CD14-positive monocyte (primary cell): ENCODE data around the gene POLD4. TPM values are rescaled to one million over a fixed set of nuclear protein-coding genes. Genes with fewer than 3 reads are reported as not detected.
"Not testable (repeated sequence)": the region's sequence is repeated elsewhere in the genome, so short reads cannot be mapped to it uniquely, and the experiment has no call there.

Experiments used
- DNase-seq, 3 donors: peaks; one replicate each; pipeline ENCODE4 v3.0.0-alpha.2; 2011 to 2022
- H2AFZ ChIP-seq: 2 replicates; pipeline ENCODE4 v1.6.0; 2012; ENCODE audit warnings: mild to moderate bottlenecking, low read depth, low read length, inconsistent platforms; ENCODE audit not compliant: insufficient read depth, poor library complexity, severe bottlenecking
- H3K27ac ChIP-seq, 2 donors: 1 replicate in 1 of 2; 2 replicates in 1 of 2; pipeline ENCODE4 v1.5.1; 2012 to 2013; ENCODE audit warnings: low read length in 2 of 2, control low read depth in 1 of 2, inconsistent platforms in 1 of 2, low read depth in 1 of 2, mild to moderate bottlenecking in 1 of 2
- H3K27me3 ChIP-seq, 2 donors: one replicate each; pipeline versions ENCODE4 v1.6.0 to v1.6.1; 2011 to 2013; ENCODE audit warnings: low read length in 2 of 2; ENCODE audit not compliant: control insufficient read depth in 2 of 2, insufficient read depth in 2 of 2
- H3K36me3 ChIP-seq, 2 donors: replicated peaks in 1 of 2; 1 replicate in 1 of 2; 2 replicates in 1 of 2; pipeline versions ENCODE4 v1.5.1 to v1.6.1; 2012 to 2013; ENCODE audit warnings: low read length in 2 of 2, control low read depth in 1 of 2, inconsistent platforms in 1 of 2, mild to moderate bottlenecking in 1 of 2; ENCODE audit not compliant: insufficient read depth in 2 of 2, control insufficient read depth in 1 of 2
- H3K4me1 ChIP-seq, 2 donors: 1 replicate in 1 of 2; 2 replicates in 1 of 2; pipeline versions ENCODE4 v1.5.1 to v1.6.1; 2012 to 2013; ENCODE audit warnings: low read length in 2 of 2, control low read depth in 1 of 2, inconsistent platforms in 1 of 2, mild to moderate bottlenecking in 1 of 2, moderate library complexity in 1 of 2; ENCODE audit not compliant: insufficient read depth in 2 of 2, control insufficient read depth in 1 of 2
- H3K4me2 ChIP-seq: replicated peaks from 2 replicates; pipeline ENCODE3; 2012; ENCODE audit warnings: low read length, moderate library complexity, mild to moderate bottlenecking; ENCODE audit not compliant: poor library complexity, severe bottlenecking; ENCODE audit errors: extremely low read depth
- H3K4me3 ChIP-seq, 3 experiments: fragments of 200-600 bp in 1 of 3; sonication (generic) in 1 of 3; replicated peaks in 1 of 3; 1 replicate in 2 of 3; 2 replicates in 1 of 3; pipeline ENCODE4 v1.5.1; 2011 to 2013; ENCODE audit warnings: low read length in 3 of 3, mild to moderate bottlenecking in 3 of 3, control low read depth in 2 of 3, low read depth in 2 of 3, inconsistent platforms in 1 of 3, moderate library complexity in 1 of 3
- H3K79me2 ChIP-seq: 2 replicates; pipeline ENCODE4 v1.6.0; 2012; ENCODE audit warnings: mild to moderate bottlenecking, control low read depth, inconsistent platforms, low read length, moderate library complexity; ENCODE audit not compliant: insufficient read depth
- H3K9ac ChIP-seq: 2 replicates; pipeline ENCODE4 v1.6.0; 2017; ENCODE audit warnings: low read length, mild to moderate bottlenecking; ENCODE audit not compliant: insufficient read depth, poor library complexity, severe bottlenecking
- H3K9me3 ChIP-seq, 2 donors: replicated peaks in 1 of 2; 1 replicate in 1 of 2; 2 replicates in 1 of 2; pipeline versions ENCODE4 v1.5.1 to v1.6.1; 2012 to 2013; ENCODE audit warnings: low read length in 2 of 2, control low read depth in 1 of 2; ENCODE audit not compliant: control insufficient read depth in 1 of 2, insufficient read depth in 1 of 2
- H4K20me1 ChIP-seq: 2 replicates; pipeline ENCODE4 v1.6.0; 2012; ENCODE audit warnings: mild to moderate bottlenecking, low read length, control low read depth, moderate library complexity; ENCODE audit not compliant: insufficient read depth
- H3K27ac Mint-ChIP-seq, 7 donors: one replicate each; pipeline ENCODE4 v1.8.0; 2020; ENCODE audit warnings: mild to moderate bottlenecking in 7 of 7, mixed read lengths in 7 of 7, moderate library complexity in 6 of 7, inconsistent platforms in 2 of 7
- H3K27me3 Mint-ChIP-seq, 3 donors: one replicate each; pipeline ENCODE4 v1.8.0; 2021 to 2022; ENCODE audit warnings: low read depth in 3 of 3, mild to moderate bottlenecking in 3 of 3, mixed read lengths in 3 of 3, moderate library complexity in 3 of 3, inconsistent platforms in 1 of 3
- H3K36me3 Mint-ChIP-seq, 2 donors: one replicate each; pipeline ENCODE4 v1.8.0; 2020; ENCODE audit warnings: mixed read lengths in 2 of 2, inconsistent platforms in 1 of 2, mild to moderate bottlenecking in 1 of 2
- H3K4me1 Mint-ChIP-seq: one replicate; pipeline ENCODE4 v1.8.0; 2020; ENCODE audit warnings: mild to moderate bottlenecking, mixed read lengths
- H3K4me3 Mint-ChIP-seq, 2 donors: one replicate each; pipeline ENCODE4 v1.8.0; 2020; ENCODE audit warnings: mild to moderate bottlenecking in 2 of 2, mixed read lengths in 2 of 2, moderate library complexity in 1 of 2
- H3K9me3 Mint-ChIP-seq, 7 donors: one replicate each; pipeline ENCODE4 v1.8.0; 2020 to 2022; ENCODE audit warnings: mixed read lengths in 7 of 7, mild to moderate bottlenecking in 6 of 7, moderate library complexity in 6 of 7, inconsistent platforms in 2 of 7
- WGBS: methylation state at CpG from one replicate; pipeline ENCODE4 v1.1.5; 2013; ENCODE audit warnings: missing lambda C conversion rate; ENCODE audit not compliant: insufficient coverage; 5-methylcytosine and 5-hydroxymethylcytosine counted together
- intact Hi-C, 2 donors: fragments of 100-400 bp; cut with micrococcal nuclease; formaldehyde crosslinking; loops; one replicate each; pipeline versions ENCODE4 v1.15.0 to v1.15.1; 2023
- polyA minus RNA-seq: library from RNA; depleted of rRNA, polyadenylated mRNA; stranded (reverse); fragments of >200 nt; gene quantifications from 2 replicates; pipeline ENCODE4 v1.2.3, GENCODE V29; 2012
- polyA plus RNA-seq, 3 donors: library from polyadenylated mRNA; depleted of rRNA in 1 of 3; unstranded in 2 of 3; stranded (reverse) in 1 of 3; fragments of 300-500 nt in 2 of 3; fragments of >200 nt in 1 of 3; fragmentation: Illumina TruSeq in 2 of 3; gene quantifications; 1 replicate in 2 of 3; 2 replicates in 1 of 3; pipeline ENCODE4 v1.2.3, GENCODE V29; 2012 to 2021
- total RNA-seq, 12 experiments: library from RNA in 1 of 12; stranded (reverse) in 1 of 12; fragments of 120-200 nt in 1 of 12; gene quantifications; one replicate each; pipeline ENCODE4 v1.2.4 and lab custom pipeline; 2013 to 2026; ENCODE audit warnings: mixed read lengths in 6 of 12, inconsistent platforms in 1 of 12
- TF ChIP-seq, protein P1 (sequence below): fragments of 200-600 bp; IDR thresholded peaks from one replicate; pipeline ENCODE4 v1.8.0; 2022; ENCODE audit warnings: antibody characterized with exemption, mild to moderate bottlenecking

The POLD4 gene
- 143 TPM for total RNA-seq (2013)
- polyA plus RNA-seq (100 to 1,000 TPM; 157 to 205 (median 176) TPM), polyA minus RNA-seq (67.5 and 97.6 TPM in 2 replicates), total RNA-seq (lab: John Stamatoyannopoulos, UW) (3.6 to 19.9 (median 10.1) reads per million in 11 experiments)

DNA sequence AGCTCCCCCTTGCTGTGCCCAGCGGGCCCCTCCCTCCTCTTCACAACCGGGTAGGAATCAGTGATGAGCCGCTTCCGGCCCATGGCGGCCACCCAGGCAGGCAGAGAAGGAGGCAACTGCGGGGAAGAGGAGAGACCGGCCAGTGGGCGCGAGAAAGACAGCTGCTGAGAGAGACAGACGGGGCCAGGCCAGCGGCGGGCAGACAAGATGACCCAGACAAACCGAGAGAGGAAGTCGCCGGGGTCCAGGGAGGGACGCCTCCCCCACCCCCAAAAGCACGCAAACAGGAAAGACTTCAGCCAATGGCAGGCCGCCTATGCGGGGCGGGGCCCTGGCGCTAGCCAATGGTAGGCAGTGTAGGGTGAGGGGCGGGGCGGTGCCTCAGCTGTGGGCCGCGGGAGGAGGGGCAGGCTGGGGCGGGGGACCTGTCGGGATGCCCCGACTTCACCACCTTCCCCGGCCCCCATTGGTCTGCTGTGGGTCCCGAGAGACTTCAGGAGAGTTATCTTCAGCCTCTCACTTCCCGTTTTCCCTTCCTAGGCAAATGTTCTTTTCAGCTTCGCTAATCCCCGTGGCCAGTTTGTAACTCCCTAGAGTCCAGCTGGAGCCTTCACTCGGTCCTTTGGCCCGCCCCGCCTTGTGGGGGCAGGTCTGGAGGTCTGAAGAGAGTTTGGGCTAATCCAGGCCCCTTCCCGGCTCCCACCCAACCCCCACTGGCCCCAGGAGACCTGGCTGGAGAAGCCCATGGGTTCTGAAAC is at the start of gene POLD4:
TSS of gene POLD4 (minus strand) at position 230 of the 758 bp plus-strand sequence. CDS start at position 83, 147 bp downstream.
- no peaks in the 10 kb centered on the region for H3K9me3 Mint-ChIP-seq
- no peaks in the 10 kb centered on the region for H3K27me3 ChIP-seq
- no peaks in the 10 kb centered on the region for H3K36me3 ChIP-seq
- H3K4me1 Mint-ChIP-seq: peaks cover 71% of the 10 kb centered on the region
- peak within 1 kb of the TSS; percentile 75 for H3K4me2 ChIP-seq
- H3K36me3 Mint-ChIP-seq: peaks cover 8 to 9% of the 10 kb centered on the region in 2 donors
- 0% methylated on average over 6 of the region's 37 CpGs for WGBS
- H2AFZ ChIP-seq: peak within 1 kb of the TSS; percentile 55
- peaks cover 73 to 76% of the 10 kb centered on the region in 2 donors for H3K4me1 ChIP-seq
- no peaks in the 10 kb centered on the region for H3K9me3 ChIP-seq
- peak within 1 kb of the TSS; percentile 96 to 99 for H3K27ac ChIP-seq
- peak within 1 kb of the TSS; percentile 97 to 100 (median 99) for H3K27ac Mint-ChIP-seq
- peaks cover 34% of the 10 kb centered on the region for H3K79me2 ChIP-seq
- TF ChIP-seq, protein P1, sequence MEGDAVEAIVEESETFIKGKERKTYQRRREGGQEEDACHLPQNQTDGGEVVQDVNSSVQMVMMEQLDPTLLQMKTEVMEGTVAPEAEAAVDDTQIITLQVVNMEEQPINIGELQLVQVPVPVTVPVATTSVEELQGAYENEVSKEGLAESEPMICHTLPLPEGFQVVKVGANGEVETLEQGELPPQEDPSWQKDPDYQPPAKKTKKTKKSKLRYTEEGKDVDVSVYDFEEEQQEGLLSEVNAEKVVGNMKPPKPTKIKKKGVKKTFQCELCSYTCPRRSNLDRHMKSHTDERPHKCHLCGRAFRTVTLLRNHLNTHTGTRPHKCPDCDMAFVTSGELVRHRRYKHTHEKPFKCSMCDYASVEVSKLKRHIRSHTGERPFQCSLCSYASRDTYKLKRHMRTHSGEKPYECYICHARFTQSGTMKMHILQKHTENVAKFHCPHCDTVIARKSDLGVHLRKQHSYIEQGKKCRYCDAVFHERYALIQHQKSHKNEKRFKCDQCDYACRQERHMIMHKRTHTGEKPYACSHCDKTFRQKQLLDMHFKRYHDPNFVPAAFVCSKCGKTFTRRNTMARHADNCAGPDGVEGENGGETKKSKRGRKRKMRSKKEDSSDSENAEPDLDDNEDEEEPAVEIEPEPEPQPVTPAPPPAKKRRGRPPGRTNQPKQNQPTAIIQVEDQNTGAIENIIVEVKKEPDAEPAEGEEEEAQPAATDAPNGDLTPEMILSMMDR: no peak
- DNase-seq: peak; percentile 97 to 99 (median 99)
- H4K20me1 ChIP-seq: peaks cover 15% of the 10 kb centered on the region
- intact Hi-C loops: loop anchor here in 1 of 2 donors (5.0 kb wide), 1 partner anchor 154 kb away; the partner anchor contains the start of genes CDK2AP2 and PITPNM1
- peaks cover 0 to 3% (median 2%) of the 10 kb centered on the region in 3 donors for H3K27me3 Mint-ChIP-seq
- peak within 1 kb of the TSS; percentile 97 for H3K9ac ChIP-seq
- peak within 1 kb of the TSS; percentile 52 to 85 (median 73) for H3K4me3 ChIP-seq
- H3K4me3 Mint-ChIP-seq: peak within 1 kb of the TSS; percentile 87 to 96

DNA sequence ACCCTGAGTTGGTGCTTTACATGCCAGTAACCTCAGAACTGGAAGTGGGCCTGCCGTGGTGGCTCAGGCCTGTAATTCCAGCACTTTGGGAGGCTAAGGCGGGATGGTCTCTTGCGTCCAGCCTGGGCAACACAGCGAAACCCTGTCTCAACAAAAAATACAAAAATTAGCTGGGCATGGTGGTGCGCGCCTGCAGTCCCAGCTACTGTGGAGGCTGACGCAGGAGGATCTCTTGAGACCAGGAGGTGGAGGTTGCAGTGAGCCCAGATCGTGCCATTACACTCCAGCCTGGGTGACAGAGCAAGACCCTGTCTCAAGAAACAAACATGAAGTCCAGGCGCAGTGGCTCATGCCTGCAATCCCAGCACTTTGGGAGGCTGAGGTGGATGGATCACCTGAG is 49.7 kb upstream of the POLD4 start:
- H3K36me3 ChIP-seq: peaks cover 35 to 40% of the 10 kb centered on the region in 2 donors

DNA sequence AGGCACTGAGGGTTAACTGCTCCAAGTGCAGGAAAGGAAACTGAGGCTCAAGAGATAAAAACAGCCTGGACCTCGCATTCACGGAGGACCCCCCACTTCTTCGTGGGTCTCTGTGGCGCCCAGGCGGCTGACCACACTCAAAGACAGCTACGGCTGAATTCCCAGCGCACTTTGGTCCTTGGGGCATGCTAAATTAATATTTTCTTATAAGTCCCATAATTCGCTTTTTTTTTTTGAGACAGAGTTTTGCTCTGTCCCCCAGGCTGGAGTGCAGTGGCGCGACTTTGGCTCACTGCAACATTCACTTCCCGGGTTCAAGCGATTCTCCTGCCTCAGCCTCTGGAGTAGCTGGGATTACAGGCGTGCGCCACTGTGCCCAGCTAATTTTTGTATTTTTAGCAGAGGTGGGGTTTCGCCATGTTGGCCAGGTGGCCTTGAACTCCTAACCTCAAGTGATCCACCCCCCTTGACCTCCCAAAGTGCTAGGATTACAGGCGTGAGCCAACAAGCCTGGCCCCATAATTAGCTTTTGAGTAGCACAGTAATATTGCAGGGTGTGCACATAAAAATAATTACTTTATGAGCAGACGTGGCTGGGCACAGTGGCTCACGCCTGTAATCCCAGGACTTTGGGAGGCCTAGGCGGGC is 49.0 kb upstream of the POLD4 start:
- not testable (repeated sequence) for H3K9me3 ChIP-seq, H3K9me3 Mint-ChIP-seq, DNase-seq, H3K27me3 Mint-ChIP-seq, H3K27me3 ChIP-seq
- Histone ChIP-seq H3K27ac (peak overlapping the region; percentile 65 to 83), H3K4me3 (peak overlapping the region; percentile 16 to 82 (median 24)), H3K79me2 (peaks cover 84% of the 10 kb centered on the region), H3K9ac (peak overlapping the region; percentile 42), H3K4me2 (peak overlapping the region; percentile 84), H3K36me3 (peaks cover 35 to 46% of the 10 kb centered on the region in 2 donors), H4K20me1 (peaks cover 64% of the 10 kb centered on the region), H2AFZ (peak overlapping the region; percentile 73), H3K4me1 (peaks cover 73 to 92% of the 10 kb centered on the region in 2 donors)
- peak overlapping the region; percentile 73 to 92 (median 90) for H3K27ac Mint-ChIP-seq
- H3K4me1 Mint-ChIP-seq: peaks cover 80% of the 10 kb centered on the region
- intact Hi-C loops: loop anchor here (1.0 to 5.0 kb wide), 4 partner anchors 19 to 102 kb away; partner anchors contain the start of genes TMEM134 (in 2 of the 2) and PITPNM1 (in 1 of the 2)
- peak overlapping the region; percentile 71 to 85 for H3K4me3 Mint-ChIP-seq
- peaks cover 36 to 53% of the 10 kb centered on the region in 2 donors for H3K36me3 Mint-ChIP-seq
- 18% methylated on average over 11 of the region's 19 CpGs for WGBS

More for the DNA sequence above, 49.7 kb upstream of the POLD4 start:
- not testable (repeated sequence) for H3K27me3 ChIP-seq, DNase-seq, H3K9me3 ChIP-seq, H3K9me3 Mint-ChIP-seq, H2AFZ ChIP-seq, H3K27me3 Mint-ChIP-seq
- intact Hi-C loops: loop anchor here (2.0 to 5.0 kb wide), 3 partner anchors 64 to 102 kb away; partner anchors contain the start of genes TMEM134 (in 2 of the 2) and PITPNM1 (in 1 of the 2)
- WGBS: 88% methylated on average over 5 of the region's 9 CpGs
- Histone ChIP-seq H4K20me1 (peaks cover 64% of the 10 kb centered on the region), H3K4me3 (peak overlapping the region in 2 of 3 experiments; percentile 82 to 83), H3K79me2 (peaks cover 76% of the 10 kb centered on the region), H3K27ac (peak overlapping the region; percentile 65 to 85), H3K9ac (peak overlapping the region; percentile 74), H3K4me2 (peak overlapping the region; percentile 84), H3K4me1 (peaks cover 69 to 92% of the 10 kb centered on the region in 2 donors)
- Mint-ChIP-seq H3K4me3 (peak overlapping the region; percentile 82 to 93), H3K36me3 (peaks cover 30 to 50% of the 10 kb centered on the region in 2 donors), H3K4me1 (peaks cover 80% of the 10 kb centered on the region), H3K27ac (peak overlapping the region; percentile 73 to 95 (median 87))
